Central memory CD8-positive, alpha-beta T cell (primary cell): Measurements from ENCODE around the gene COL8A2.

Experiments used
- ATAC-seq: fragments of 150-1000 bp; cut with Tn5 transposase; replicated peaks from 2 replicates; pipeline ENCODE4 v1.10.0; 2022; ENCODE audit warnings: mild to moderate bottlenecking, moderate FRiP score, moderate number of reproducible peaks; ENCODE audit not compliant: poor library complexity, severe bottlenecking; ENCODE audit errors: extremely low read depth
- DNase-seq, 2 donors: peaks; one replicate each; pipeline ENCODE4 v3.0.0; 2021; ENCODE audit warnings: low spot score in 2 of 2
- H3K27ac Mint-ChIP-seq: one replicate; pipeline ENCODE4 v1.8.0; 2022; ENCODE audit warnings: low read depth, mild to moderate bottlenecking, moderate library complexity, mixed read lengths
- H3K27me3 Mint-ChIP-seq: one replicate; pipeline ENCODE4 v1.8.0; 2022; ENCODE audit warnings: mixed read lengths
- H3K36me3 Mint-ChIP-seq: one replicate; pipeline ENCODE4 v1.8.0; 2022; ENCODE audit warnings: mild to moderate bottlenecking, moderate library complexity, mixed read lengths; ENCODE audit not compliant: insufficient read depth
- H3K4me1 Mint-ChIP-seq: one replicate; pipeline ENCODE4 v1.8.0; 2022; ENCODE audit warnings: mixed read lengths
- H3K4me3 Mint-ChIP-seq: one replicate; pipeline ENCODE4 v1.8.0; 2022; ENCODE audit warnings: mild to moderate bottlenecking, moderate library complexity, mixed read lengths
- H3K9me3 Mint-ChIP-seq: one replicate; pipeline ENCODE4 v1.8.0; 2022; ENCODE audit warnings: mixed read lengths

The COL8A2 gene

DNA sequence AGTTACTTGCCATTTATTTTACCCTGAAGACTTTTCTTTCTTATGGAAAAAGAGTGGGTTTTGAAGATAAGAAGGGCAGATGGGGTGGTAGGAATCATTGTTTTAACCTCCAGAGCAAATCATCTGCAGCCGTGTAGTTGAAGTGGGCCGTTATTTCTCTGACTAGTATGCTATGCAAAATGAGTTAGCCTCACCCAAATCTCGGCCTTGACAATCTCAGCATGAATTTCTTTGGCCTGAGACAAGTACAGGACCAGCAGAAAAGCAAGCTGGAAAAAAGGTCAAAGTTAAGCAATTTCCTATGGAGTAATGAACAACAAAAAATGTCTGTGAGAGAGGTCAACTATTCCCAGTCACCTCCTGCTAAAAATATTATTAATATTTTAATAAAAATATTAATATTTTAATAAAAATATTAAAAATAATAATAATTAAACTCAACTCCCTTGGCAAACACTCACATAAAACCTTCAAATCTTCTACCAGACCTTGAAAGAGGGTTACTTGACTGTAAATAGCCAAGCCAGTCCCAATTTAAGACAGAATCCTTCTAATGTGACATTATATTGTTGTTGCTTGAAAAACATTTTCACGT lies 47.9 kb downstream of the COL8A2 start:
- ATAC-seq, result no peak
- Mint-ChIP-seq H3K4me1 (no peaks in the 10 kb centered on the region), H3K36me3 (peaks cover 1% of the 10 kb centered on the region), H3K27ac (no peak overlapping the region), H3K27me3 (peaks cover 14% of the 10 kb centered on the region), H3K9me3 (no peaks in the 10 kb centered on the region), H3K4me3 (no peak overlapping the region)
- no peak for DNase-seq

DNA sequence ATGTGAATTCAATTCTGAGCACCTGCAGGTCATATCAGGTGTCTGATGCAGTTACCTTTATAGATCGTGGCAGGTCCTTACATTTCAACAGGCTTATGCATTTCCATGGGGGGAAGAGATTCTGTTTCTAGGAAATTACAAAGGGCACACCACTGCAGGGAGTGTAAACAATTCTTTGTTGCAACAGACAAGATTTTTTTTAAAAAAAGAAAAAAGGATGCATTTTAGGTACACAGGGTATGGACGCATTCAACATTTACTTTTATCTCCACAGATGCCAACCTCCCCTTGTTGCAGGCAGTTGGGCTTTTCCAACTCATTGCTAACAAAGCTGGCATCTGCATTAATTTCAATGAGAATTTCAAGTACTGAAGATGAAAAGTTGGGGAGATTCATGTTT lies 54.7 kb downstream of the COL8A2 start:
- H3K4me3 Mint-ChIP-seq, result no peak overlapping the region

DNA sequence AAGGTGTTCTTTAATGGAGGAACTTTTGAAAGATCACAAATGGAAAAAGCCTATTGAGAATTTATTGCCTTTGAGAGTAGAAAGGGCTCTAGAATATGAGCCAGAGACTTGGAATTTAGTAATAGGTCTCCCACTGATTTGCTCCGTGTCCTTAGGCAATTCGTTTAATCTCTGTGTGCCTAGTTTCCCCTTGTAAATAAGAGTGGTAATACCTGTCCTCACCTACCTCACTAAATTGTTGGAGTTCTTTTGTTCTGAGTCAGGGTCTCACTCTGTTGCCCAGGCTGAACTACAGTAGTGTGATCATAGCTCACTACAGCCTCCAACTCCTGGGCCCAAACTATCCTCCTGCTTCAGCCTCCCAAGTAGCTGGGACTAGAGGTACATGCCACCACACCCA lies 56.2 kb downstream of the COL8A2 start:
- Mint-ChIP-seq H3K4me3 (no peak overlapping the region), H3K27ac (no peak overlapping the region), H3K4me1 (no peaks in the 10 kb centered on the region), H3K9me3 (no peaks in the 10 kb centered on the region), H3K27me3 (no peaks in the 10 kb centered on the region), H3K36me3 (no peaks in the 10 kb centered on the region)
- no peak for ATAC-seq
- DNase-seq, result no peak

More for the DNA sequence above, 54.7 kb downstream of the COL8A2 start:
- DNase-seq (no peak), ATAC-seq (no peak)
- no peaks in the 10 kb centered on the region for H3K4me1 Mint-ChIP-seq
- no peaks in the 10 kb centered on the region for H3K27me3 Mint-ChIP-seq
- H3K27ac Mint-ChIP-seq, result no peak overlapping the region
- no peaks in the 10 kb centered on the region for H3K9me3 Mint-ChIP-seq
- no peaks in the 10 kb centered on the region for H3K36me3 Mint-ChIP-seq

DNA sequence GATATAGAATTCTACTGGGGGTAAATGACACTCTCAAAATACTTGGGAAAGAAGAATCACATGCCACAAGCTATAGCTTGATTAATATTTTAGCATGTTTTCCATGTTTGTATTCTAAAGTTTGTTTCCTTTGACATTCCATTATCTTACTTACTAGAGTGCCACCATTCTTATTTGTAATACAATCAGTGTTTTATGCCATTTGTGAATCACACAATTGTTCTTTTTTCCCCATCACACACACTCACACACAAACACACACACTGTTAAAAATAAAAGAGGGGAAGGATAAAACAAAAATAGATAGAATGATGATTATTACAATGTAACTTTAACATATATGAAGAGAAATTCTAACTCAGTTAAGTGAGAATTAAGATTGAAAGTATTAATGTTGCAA lies 57.2 kb downstream of the COL8A2 start:
- no peak overlapping the region for H3K4me3 Mint-ChIP-seq
- DNase-seq (no peak), ATAC-seq (no peak)
- no peaks in the 10 kb centered on the region for H3K9me3 Mint-ChIP-seq
- no peaks in the 10 kb centered on the region for H3K36me3 Mint-ChIP-seq
- H3K4me1 Mint-ChIP-seq, result no peaks in the 10 kb centered on the region
- H3K27ac Mint-ChIP-seq, result no peak overlapping the region
- H3K27me3 Mint-ChIP-seq, result no peaks in the 10 kb centered on the region

DNA sequence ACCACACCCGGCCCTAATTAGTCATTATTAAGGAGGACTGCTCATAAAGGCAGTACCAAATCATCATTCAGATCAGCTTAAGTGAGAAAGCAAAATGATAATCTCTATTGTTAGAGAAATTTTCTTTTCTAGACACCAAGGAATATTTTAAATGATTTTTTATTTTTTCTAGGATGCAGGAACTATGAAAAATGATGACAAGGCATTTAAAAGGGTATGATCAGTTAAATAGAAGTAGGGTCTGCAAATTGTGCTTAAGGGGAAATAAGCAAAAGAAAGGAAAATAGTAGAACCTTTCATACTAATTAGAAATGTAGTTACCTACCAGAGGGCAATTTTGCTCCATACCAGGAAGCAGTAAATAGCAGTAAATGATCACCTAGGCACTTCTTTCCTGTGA lies 62.7 kb downstream of the COL8A2 start:
- Mint-ChIP-seq H3K4me1 (no peaks in the 10 kb centered on the region), H3K4me3 (no peak overlapping the region), H3K27ac (no peak overlapping the region), H3K27me3 (no peaks in the 10 kb centered on the region), H3K9me3 (no peaks in the 10 kb centered on the region), H3K36me3 (peaks cover 2% of the 10 kb centered on the region)
- ATAC-seq, result no peak
- DNase-seq, result no peak

DNA sequence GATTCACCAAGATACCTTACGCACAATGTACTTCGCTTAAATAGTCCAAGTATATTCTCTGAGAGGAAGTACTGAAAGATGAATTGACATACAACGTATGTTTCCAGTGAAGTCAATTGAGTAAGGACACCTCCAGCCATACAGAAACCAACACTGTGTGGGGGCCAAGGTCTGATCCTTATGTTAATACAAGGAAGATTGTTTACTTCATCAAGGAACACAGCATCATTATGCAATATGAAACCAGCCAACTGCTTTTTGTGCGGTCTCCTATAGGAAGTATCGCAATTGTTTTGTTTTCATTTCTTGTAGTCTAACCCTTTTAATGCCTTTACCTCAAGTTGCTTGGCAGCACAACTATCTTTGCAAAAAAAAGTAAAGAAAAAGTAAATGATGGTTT lies 69.3 kb downstream of the COL8A2 start:
- Mint-ChIP-seq H3K4me1 (no peaks in the 10 kb centered on the region), H3K27me3 (no peaks in the 10 kb centered on the region), H3K9me3 (no peaks in the 10 kb centered on the region), H3K27ac (no peak overlapping the region), H3K4me3 (no peak overlapping the region), H3K36me3 (peaks cover 8% of the 10 kb centered on the region)
- ATAC-seq (no peak), DNase-seq (no peak)

DNA sequence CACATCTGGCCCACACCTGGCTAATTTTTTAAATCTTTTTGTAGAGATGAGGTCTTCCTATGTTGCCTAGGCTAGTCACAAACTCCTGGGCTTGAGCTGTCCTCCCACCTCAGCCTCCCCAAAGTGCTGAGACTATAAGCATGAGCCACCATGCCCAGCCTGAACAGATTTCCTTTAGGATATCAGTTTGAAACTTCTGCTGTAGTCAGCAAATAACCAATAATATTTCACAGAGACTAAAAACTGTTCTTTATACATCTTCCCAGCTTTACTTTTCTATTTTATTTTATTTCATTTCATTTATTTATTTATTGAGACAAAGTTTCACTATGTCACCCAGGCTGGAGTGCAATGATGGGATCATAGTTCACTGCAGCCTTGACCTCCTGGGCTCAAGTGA lies 71.0 kb downstream of the COL8A2 start:
- ATAC-seq, result no peak
- Mint-ChIP-seq H3K4me1 (no peaks in the 10 kb centered on the region), H3K36me3 (peaks cover 13% of the 10 kb centered on the region), H3K4me3 (no peak overlapping the region), H3K27me3 (no peaks in the 10 kb centered on the region), H3K27ac (no peak overlapping the region), H3K9me3 (no peaks in the 10 kb centered on the region)
- no peak for DNase-seq

DNA sequence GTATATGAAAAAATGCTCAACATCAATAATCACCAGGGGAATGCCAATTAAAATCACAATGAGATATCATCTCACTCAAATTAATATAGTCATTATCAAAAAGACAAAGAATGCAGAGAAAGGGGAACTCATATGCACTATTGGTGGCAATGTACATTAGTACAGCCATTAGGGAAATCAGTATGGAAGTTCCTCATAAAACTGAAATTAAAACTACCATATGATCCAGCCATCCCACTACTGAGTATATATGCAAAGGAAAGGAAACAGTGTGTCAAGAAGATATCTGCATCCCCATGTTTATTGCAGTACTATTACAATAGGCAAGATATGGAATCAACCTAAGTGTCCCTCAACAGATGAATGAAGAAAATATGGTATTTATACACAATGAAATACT lies 73.2 kb downstream of the COL8A2 start:
- Mint-ChIP-seq H3K27ac (no peak overlapping the region), H3K9me3 (no peaks in the 10 kb centered on the region), H3K4me1 (no peaks in the 10 kb centered on the region), H3K36me3 (peaks cover 21% of the 10 kb centered on the region), H3K4me3 (no peak overlapping the region), H3K27me3 (no peaks in the 10 kb centered on the region)
- ATAC-seq (no peak), DNase-seq (no peak)
